Measurements from ENCODE around the gene CITED1.

DNA sequence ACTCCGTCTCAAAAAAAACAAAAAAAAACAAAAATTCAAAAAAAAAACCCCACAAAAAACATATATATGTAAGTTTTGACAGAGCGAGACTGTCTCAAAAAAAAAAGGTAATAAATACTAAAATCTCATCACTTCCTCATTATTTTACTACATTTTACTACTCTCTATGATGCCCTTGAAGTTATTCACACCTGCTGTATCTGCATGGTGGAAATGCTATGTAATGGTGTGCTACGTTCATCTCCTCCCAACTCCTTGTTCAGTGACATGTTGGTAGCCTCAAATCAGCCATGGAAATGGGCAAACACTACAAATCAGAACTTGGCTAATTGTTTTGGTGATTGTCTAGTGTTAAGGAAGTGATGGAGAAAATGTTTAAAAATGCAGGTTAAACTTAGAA lies 40.5 kb downstream of the CITED1 start:
- TF ChIP-seq, protein P1, sequence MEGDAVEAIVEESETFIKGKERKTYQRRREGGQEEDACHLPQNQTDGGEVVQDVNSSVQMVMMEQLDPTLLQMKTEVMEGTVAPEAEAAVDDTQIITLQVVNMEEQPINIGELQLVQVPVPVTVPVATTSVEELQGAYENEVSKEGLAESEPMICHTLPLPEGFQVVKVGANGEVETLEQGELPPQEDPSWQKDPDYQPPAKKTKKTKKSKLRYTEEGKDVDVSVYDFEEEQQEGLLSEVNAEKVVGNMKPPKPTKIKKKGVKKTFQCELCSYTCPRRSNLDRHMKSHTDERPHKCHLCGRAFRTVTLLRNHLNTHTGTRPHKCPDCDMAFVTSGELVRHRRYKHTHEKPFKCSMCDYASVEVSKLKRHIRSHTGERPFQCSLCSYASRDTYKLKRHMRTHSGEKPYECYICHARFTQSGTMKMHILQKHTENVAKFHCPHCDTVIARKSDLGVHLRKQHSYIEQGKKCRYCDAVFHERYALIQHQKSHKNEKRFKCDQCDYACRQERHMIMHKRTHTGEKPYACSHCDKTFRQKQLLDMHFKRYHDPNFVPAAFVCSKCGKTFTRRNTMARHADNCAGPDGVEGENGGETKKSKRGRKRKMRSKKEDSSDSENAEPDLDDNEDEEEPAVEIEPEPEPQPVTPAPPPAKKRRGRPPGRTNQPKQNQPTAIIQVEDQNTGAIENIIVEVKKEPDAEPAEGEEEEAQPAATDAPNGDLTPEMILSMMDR (IDR thresholded peaks at IDR 0.05): no peak
- TF ChIP-seq EZH2 (IDR thresholded peaks at IDR 0.05; ENCODE audit: borderline replicate concordance, insufficient read depth, low read depth, low read length, poor library complexity, severe bottlenecking): no peak
